Activated CD8-positive, alpha-beta memory T cell treated with anti-CD3 and anti-CD28 coated beads for 36 hours (primary cell): Measurements from ENCODE around the gene KIRREL3. TPM values are rescaled to one million over a fixed set of nuclear protein-coding genes. Genes with fewer than 3 reads are reported as not detected.

Experiments used
- CTCF ChIA-PET: fragments of 350-600 bp; sonication (Branson Sonifier 250); formaldehyde crosslinking; loops from one replicate; lab custom pipeline; 2021; ENCODE audit warnings: antibody characterized with exemption; lab: Charles Lee
- POLR2A ChIA-PET: fragments of 350-600 bp; sonication (Branson Sonifier 250); formaldehyde crosslinking; loops from one replicate; lab custom pipeline; 2021; ENCODE audit warnings: antibody characterized with exemption; lab: Charles Lee
- total RNA-seq, 2 experiments: library from RNA; stranded (reverse); gene quantifications; one replicate each; pipeline ENCODE4 v1.2.3, GENCODE V29; 2021

The KIRREL3 gene
- total RNA-seq, 2 experiments from 2014 or later: not detected

DNA sequence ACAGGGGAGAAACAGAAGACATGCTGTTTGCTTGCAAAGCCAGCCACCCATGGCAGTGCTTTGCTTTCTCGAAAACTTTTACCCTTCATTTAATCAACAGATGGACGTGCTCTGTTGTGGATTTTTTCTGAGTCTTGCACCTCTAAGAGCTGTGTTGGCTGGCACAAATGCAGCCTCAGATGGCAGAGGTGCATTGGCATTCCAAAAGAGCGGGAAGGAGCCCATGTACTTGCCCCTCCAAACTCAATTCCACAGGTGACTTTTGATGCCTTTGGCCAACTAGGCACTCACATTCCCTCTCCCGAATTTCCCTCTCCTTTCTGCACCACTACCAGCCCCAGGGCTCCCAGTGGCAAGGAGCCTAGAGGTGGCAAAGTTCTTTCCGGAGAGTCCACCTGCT lies 1.2 kb downstream of the KIRREL3 start:
- ChIA-PET CTCF (no interaction called here), POLR2A (no interaction called here)

DNA sequence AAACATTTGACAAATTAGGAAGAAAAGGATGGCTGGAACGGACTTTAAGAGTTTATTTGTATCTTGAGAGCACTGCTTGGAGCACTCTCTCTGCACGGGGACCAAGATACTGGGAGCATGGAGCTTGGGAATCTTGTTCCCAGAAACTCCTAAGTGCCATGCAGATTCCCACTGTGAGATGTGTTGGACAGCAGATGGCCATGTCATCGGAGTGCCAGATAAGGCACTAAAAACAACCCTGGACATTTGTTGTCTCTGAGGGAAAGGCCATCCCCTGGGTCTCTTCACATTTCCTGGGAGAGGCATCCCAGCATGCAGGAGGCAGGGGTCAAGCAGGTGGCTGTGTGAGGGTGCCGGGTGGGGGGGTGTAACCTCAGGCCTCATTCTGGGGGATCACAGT lies 2.9 kb downstream of the KIRREL3 start:
- CTCF ChIA-PET: no interaction called here
- POLR2A ChIA-PET: no interaction called here

DNA sequence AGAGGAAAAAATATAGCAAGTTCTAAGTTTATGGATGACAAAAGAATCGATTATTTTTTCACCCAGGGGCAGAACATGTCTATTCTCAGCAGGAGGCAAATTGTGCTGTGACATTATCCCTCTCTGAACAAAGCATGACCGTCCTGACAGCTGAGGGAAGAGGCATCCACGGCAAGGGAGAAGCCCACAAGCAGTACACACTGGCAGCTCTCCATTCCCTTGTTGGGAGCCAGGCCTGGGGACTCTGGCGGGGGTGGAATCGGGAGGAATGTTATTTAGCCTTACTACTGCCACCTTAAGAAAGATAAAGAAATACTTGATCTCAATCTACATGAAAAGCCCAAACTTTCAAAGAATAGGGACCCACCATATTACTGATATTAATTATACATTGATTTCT lies 3.4 kb downstream of the KIRREL3 start:
- ChIA-PET CTCF (no interaction called here), POLR2A (no interaction called here)

DNA sequence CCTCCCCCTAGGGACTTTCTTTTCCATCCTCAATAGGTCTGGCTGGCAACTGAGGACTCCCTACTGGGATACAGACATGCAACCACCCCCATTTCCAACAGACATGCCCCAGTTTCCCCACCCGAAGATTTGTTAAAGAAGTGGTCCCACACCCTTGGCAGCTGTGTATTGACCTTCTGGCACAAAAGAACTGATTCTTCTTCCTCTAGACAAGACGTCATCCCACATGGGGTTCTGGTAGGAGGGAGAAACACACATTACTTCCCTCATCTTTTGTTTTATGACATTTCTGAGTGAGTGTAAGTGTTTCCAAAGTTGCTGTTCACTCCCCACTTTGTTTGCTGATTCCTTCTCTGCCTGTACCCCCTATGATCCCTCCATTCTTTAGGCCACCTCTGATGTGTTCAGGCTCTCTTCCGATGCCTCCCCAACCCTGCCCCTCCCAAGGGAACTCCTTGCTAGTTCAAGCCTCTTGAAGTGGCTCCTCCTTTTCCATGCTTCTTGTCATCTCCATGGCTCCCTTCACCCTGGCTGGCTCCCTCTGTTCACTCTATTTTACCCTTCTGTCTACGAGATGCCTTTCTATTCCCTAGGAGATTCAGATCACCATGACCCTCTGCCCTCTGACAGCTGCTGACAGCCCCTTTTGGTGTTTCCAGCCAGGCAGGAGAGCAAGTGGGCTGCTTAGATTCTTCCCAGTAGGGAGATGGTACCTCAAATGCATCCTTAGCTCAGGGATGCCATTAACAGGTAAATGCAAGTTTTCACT lies 4.3 kb downstream of the KIRREL3 start:
- POLR2A ChIA-PET: no interaction called here

DNA sequence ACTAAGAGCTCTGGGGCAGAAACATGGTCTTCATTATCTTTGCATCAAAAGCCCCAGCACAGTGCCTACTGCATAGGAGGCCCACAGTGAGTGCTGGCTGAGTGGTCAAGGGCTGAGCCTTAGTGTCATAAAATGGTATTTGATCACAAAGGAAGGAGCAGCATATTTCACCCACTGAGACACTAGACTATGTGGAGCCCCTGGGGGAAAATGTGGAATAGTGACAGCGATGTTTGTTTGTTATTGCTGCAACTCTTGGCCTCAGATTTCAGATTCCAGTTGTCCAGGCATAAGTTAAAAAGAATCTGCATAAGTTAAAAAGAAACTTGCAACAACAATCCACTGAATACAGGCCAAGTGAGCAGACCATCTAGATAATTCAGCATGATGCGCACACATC lies 7.0 kb downstream of the KIRREL3 start:
- POLR2A ChIA-PET: no interaction called here
- CTCF ChIA-PET: no interaction called here

More for the DNA sequence above, 4.3 kb downstream of the KIRREL3 start:
- CTCF ChIA-PET: no interaction called here

DNA sequence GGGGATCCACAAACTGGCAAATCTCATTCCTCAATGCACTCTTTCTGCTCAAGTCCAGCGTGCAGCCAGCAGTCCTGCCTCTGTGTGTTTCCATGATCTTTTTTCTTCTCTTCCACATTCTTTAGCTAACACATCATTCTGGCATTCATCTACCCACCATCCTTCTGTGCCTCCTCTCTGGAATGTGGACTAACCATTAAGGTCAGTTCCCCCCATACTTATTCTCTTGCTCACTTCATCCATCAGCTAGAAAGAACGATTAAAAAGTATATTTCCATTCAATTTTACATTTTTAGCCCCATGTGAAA lies 7.8 kb downstream of the KIRREL3 start:
- POLR2A ChIA-PET: no interaction called here
- CTCF ChIA-PET: no interaction called here

DNA sequence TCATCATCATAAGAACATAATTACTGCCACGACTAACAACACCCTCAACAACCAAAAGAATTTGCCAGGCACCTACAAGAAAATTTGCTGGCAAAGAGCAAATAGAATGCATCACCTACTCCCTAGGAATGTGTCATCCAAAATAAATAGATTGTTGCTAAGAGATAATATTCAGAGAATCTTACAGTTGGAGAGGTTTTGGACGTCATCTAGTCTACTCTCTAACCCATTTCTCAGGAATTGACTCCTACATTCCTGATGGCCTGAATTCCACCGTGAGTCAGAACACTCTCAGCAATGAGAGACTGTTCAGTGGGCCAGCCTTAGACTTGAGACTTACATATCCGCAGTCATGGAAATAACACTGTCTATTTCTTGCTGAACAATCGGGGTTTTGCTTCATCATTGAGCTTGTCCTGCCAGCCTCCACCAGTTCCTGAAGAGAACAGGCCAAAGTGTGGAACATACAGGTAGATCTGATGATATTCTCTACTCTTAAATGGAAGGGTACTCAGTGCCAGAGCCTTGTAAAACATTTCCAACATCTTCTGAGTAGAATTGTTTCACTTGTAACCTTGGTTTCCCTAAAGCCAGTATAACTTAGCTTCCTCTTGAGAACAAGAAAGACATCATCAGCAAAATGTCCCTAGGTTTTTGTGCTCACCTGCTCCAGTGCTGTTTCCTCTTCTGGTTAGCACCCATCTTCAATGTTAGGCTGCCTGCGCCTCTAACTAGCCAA lies 8.3 kb downstream of the KIRREL3 start:
- CTCF ChIA-PET: no interaction called here

DNA sequence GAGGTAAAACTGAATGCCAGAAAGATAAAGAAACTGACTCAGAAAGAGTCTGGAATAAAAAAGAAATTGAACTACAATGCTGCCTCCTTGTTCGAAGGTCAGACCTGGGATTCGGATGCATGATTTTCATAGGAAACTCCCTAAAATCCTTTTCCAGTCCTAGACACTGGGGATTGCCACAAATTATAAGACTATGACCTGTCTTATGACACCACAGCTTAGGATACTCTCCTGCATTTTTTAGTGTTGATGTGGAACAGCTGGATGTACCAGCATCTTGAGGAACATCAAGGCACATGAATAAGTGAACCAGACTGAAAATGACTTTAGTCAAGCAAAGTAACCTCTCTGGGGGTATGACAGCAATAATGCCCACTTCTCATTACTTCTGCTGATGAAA lies 9.0 kb downstream of the KIRREL3 start:
- ChIA-PET POLR2A (no interaction called here), CTCF (no interaction called here)

More for the DNA sequence above, 8.3 kb downstream of the KIRREL3 start:
- POLR2A ChIA-PET: no interaction called here

DNA sequence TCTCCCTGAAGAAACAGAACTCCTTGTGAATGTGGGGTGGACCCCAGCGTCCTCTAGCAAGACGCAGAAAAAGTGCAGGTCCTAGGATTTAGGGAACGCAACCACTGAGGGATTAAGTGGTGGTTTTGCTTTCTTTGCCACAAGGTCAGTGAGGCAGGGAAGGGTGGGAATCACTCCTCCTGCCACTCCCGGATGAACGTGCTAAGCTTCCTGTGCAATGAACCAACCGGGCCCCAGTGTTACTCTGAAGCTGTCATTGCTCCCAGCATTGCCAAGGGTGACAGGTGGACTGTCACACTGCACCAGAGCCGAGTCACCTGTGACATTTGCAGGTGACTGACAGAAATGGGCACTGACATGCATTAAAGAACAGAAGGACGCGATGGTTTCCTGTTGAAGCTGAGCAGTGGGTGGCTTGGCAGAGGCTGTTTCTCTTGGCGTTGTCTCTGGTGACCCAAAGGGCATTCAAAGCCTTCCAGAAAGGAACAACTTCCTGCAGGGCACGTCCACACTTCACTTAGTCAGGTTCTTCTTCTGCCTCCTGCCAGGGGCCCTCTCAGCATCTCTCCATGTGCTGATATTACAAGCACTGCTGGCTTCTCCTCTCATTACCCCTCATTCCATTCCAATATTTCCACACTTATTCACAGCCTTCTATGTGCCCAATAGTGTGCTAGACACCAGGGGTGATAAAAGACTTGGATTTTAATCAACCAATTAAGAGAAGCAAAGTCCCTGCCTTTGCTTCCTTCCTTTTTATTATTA lies 9.7 kb downstream of the KIRREL3 start:
- POLR2A ChIA-PET: no interaction called here
- CTCF ChIA-PET: interaction anchor here (0.7 to 1.3 kb wide), 5 partner anchors 24 to 548 kb away, joined by 3 to 4 read pairs (median 3); no protein-coding TSS in a partner anchor

DNA sequence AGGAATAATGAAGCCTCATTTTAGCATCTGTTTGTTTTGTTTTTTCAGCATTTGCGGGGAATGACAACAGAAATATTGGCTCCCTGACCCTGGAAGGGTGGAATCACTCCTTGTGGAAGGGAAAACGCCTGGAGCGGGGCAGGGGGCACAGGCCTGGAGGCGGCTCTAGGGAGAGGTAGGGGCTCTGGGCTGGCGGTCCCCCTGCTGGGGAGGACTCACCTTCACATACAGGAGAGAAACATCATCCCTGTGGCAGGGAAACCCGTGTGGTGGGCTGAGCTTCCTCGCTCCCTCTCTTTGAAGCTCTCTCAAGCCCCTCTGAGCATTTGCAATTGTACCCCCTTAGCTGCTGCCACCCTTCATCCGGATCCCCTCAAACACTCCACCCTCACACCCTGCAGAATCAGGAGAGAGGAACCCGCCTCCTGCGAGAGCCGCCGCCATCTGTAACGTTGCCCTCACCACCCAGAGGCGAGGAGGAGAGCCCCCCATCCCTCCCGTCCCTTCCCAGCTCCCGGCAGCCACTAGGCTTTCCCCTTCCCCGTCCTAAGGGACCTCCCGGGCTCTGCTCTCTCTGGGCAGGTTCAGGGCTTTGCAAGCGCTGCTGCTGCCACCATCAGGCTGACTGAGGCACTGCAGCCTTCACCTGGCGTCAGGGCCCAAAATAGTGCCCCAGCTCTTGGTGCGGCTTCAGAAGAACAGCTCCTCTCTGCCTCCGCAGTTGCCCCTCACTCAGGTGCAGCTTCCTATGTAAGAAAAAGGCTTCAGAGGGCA lies 10.4 kb downstream of the KIRREL3 start:
- ChIA-PET CTCF (interaction anchor here (0.7 to 1.3 kb wide), 5 partner anchors 23 to 547 kb away, joined by 3 to 4 read pairs (median 3); no protein-coding TSS in a partner anchor), POLR2A (no interaction called here)

DNA sequence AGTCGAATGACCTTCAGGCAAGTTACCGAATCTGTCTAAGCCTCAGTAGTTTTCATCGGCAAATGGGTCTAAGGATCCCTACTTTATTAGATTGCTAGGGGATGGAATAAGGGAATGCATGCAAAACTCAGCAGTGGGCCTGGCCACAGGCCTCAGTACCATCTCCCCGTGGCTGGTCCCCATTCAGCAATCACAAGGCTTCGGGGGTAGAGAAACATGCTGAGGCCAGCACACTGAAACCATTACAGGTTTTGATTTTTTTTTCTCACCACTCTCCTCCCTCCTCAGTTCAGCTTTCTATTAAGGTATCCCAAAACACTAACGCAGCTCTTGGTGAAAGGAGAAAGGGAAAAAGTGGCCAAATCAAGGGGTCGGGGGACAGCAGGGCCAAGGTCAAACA lies 11.9 kb downstream of the KIRREL3 start:
- CTCF ChIA-PET: interaction anchor here (0.9 to 1.5 kb wide), 2 partner anchors 22 to 272 kb away, joined by 4 read pairs; no protein-coding TSS in a partner anchor
- POLR2A ChIA-PET: no interaction called here

DNA sequence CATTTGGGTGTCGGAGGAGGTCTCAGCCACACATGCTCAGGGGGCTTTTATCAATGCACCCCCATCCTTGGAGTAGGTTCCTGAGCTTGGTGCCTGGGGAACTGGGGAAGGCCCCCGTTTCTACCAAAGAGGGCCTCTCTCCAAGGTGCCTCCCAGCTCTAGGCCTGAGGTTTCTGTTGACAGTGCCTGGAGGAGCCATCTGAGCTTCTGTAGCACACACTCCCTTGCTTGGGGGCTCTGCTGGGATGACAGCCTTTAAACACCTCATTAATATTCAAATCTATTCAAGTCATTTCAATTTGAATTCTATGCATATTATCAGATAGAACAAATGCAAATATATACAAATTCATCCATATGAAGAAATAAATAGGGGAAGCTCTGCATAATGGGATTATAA lies 18.9 kb downstream of the KIRREL3 start:
- CTCF ChIA-PET: no interaction called here
- POLR2A ChIA-PET: no interaction called here

DNA sequence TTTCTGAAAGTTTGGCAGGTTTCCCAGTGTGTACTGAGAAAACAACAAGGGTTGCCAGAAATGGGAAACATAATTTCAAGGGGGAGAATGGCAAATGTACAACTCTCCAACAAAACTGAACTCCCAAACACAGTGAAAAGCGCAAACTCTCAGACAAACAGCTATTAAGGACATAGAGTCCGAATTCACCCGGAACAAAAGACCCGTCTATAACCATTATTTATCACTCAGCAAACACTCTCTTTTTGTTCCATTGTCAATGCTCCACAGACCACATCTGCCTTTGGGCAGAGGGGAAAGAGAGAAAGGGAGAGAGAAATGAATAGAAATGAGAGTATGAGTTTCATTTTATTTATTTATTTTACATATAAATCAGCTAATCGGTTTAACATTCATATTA lies 21.7 kb downstream of the KIRREL3 start:
- CTCF ChIA-PET: no interaction called here
- POLR2A ChIA-PET: no interaction called here

DNA sequence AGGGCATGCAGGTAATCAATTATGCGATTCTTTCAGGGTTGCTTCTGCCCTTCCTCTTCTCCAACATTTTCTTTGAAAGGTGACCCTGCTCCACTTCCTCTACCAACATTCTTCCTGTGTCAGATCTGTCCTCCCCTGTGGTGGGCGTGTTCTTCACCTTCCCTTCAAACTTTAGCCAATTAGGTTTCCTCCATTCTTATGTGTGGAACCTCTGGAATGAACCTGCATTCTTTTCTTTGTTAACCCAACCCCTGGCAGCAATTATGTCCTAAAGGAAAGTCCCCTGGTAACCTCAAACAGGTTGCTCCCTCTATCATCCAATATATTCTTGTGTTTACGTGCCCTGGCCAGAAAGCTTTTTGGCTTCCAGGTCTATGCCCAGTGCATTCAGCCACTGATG lies 22.4 kb downstream of the KIRREL3 start:
- ChIA-PET CTCF (no interaction called here), POLR2A (no interaction called here)

DNA sequence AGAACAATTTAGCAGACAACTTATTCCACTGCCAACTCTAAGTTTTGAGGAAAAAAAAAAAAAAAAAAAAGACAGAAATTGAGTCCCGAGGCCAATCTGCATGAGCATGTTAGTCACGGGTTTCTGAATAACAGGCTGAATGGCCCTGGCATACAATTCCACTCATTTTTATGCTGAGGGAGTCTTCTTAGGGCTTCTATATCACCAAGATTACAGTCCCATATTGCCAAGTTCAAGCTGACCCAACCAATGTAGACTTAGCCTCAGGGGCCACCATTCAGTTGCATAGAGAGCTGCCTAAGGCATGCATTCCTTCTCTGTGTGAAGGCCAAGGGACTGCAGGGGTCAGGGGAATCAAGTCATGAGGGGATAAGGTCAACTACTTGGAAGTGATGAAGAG lies 27.5 kb downstream of the KIRREL3 start:
- ChIA-PET CTCF (no interaction called here), POLR2A (no interaction called here)

DNA sequence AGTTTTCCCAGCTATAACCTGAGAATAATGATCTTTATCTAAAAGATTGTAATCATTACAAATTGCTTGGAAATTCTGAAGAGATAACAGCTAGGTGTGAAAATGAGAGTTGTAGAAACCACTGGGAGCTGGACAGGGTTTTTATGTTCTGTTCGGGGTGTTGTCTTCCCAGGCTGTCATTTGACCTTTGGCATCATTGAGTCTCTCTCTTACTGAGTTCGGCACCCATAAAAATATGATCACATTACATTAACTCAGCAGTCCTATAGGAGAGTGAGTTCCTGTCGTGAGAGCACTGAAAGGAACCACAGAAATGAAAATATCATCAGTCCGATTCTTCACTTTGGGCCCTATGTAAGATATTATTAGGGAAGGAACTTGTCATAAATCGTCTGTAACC lies 29.3 kb downstream of the KIRREL3 start:
- ChIA-PET POLR2A (no interaction called here), CTCF (no interaction called here)

DNA sequence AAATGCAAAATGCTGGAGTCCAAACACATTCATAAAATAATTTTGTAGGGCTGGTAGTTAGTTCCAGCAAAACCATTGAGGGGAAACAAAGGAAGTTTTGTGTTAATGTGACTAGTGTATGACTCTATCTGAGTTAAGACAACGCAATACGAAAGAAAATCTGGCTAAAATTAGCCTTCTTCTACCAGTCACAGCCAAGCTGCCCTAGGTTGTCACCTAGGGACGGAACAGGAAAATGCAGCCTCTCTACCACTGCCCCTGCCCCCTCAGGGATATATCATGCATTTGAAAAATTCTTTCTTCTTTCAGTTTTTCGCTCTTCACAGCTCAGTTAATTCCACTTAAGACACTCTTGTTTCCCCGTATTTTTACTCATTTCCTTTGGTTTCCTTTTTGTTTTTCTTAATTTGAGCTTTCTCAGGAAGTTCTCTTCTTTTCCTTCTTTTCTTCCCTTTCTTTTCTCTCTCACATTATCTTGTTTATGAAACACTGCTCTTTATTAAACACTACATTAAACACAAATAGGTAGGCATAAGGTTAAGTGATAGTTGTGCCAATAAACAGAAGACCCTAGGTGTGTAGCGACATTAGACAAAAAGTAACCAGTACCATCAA lies 30.6 kb downstream of the KIRREL3 start:
- CTCF ChIA-PET: no interaction called here
- POLR2A ChIA-PET: no interaction called here

DNA sequence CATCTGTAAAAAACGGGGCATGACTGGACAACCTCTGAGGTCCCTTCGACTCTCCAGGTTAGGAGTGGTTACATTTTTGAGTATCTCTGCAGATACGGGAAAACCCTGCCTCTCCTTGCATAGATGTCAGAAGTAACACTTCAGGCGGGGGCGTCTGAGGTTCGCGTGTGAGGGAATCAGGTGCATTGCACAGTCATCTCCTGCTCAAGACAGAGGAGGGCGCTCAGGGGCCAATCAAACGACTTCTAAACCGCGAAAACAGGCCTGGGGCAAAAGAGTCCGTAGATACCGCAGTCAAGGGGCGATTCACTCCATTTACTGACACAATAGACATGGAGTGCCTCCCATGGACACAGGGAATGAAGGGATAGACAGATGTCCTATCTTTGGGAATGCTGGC lies 31.7 kb downstream of the KIRREL3 start:
- CTCF ChIA-PET: no interaction called here
- POLR2A ChIA-PET: no interaction called here

DNA sequence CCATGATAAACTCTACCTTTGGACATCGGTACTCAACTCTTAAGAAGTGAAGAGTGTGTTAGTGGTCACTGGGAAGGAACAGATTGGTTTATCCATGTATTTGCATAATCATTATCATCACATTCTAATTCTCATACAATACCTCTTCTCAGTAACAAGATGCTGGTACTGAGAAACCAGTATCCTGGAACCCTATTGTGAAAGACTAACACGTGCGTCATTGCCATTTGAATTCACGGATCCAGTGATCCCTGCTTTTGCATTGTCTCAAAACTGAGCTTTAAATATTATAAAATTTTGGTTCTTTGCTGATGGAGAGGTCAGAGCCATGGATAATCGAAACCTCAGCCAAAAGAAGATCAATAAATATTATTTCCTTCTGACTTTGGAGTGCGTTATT lies 35.2 kb downstream of the KIRREL3 start:
- POLR2A ChIA-PET: no interaction called here
- CTCF ChIA-PET: no interaction called here
